BJ (cell line): ENCODE measurements around the gene DTNB. TPM values are rescaled to one million over a fixed set of nuclear protein-coding genes. Genes with fewer than 3 reads are reported as not detected.

ENCODE experiments used
- CTCF ChIA-PET: fragments of 350-600 bp; formaldehyde crosslinking; extraction: SDS; loops from one replicate; lab custom pipeline; 2021; ENCODE audit warnings: antibody characterized with exemption, inconsistent platforms; lab: Yijun Ruan, JAX
- POLR2A ChIA-PET: fragments of 300-600 bp; sonication (Branson Sonifier 250); formaldehyde crosslinking; extraction: SDS; loops from one replicate; lab custom pipeline; 2021; ENCODE audit warnings: antibody characterized with exemption; lab: Charles Lee
- DNase-seq: peaks from one replicate; pipeline ENCODE4 v3.0.0-alpha.2; 2011; ENCODE audit warnings: low read depth
- H3K27me3 ChIP-seq: 2 replicates; pipeline ENCODE4 v1.6.0; 2011; ENCODE audit warnings: low read length; ENCODE audit not compliant: control insufficient read depth, insufficient read depth
- H3K36me3 ChIP-seq: 2 replicates; pipeline ENCODE4 v1.5.1; 2011; ENCODE audit warnings: low read length; ENCODE audit not compliant: control insufficient read depth, insufficient read depth
- H3K4me3 ChIP-seq: 2 replicates; pipeline ENCODE4 v1.5.1; 2011; ENCODE audit warnings: low read depth, mild to moderate bottlenecking, control low read depth, low read length
- CTCF ChIP-seq: IDR thresholded peaks from 2 replicates; pipeline ENCODE4 v1.5.1; 2011; ENCODE audit warnings: low read depth, mild to moderate bottlenecking, control low read depth, inconsistent platforms, low read length, moderate library complexity; ENCODE audit not compliant: insufficient read depth
- polyA plus RNA-seq: library from polyadenylated mRNA; depleted of rRNA; stranded (reverse); fragments of >200 nt; gene quantifications from 2 replicates; pipeline ENCODE4 v1.2.3, GENCODE V29; 2011

DTNB gene
- polyA plus RNA-seq, 1 experiment: 7.7 TPM

- TF ChIP-seq CTCF: no peak
- no peak for DNase-seq
- Histone ChIP-seq H3K27me3 (no peaks in the 10 kb centered on the region; the same call in 1 of the 2 replicates), H3K36me3 (no peaks in the 10 kb centered on the region), H3K4me3 (no peak overlapping the region)
- ChIA-PET CTCF (interaction anchor here (1.1 to 4.8 kb wide), 6 partner anchors 9 to 176 kb away, joined by 3 to 41 read pairs (median 10); no protein-coding TSS in a partner anchor), POLR2A (no interaction called here)
Observed at GRCh38 chr2:25377822-25378421, 295.5 kb downstream of the DTNB start.

- ChIA-PET POLR2A (no interaction called here), CTCF (interaction anchor here (0.6 to 4.8 kb wide), 19 partner anchors 10 to 288 kb away, joined by 3 to 41 read pairs (median 4); no protein-coding TSS in a partner anchor)
- Histone ChIP-seq H3K36me3 (no peaks in the 10 kb centered on the region), H3K27me3 (no peaks in the 10 kb centered on the region; the same call in none of the 2 replicates), H3K4me3 (peak overlapping the region; percentile 5; the same call in 1 of the 2 replicates)
- TF ChIP-seq CTCF: peak; percentile 67
- DNase-seq: peak; percentile 26
Observed at GRCh38 chr2:25376750-25377621, 296.4 kb downstream of the DTNB start.

GRCh38 chr2:25375989-25376545 lies 297.3 kb downstream of the DTNB start:
- H3K36me3 ChIP-seq: no peaks in the 10 kb centered on the region
- H3K4me3 ChIP-seq: no peak overlapping the region
- no peak for TF ChIP-seq CTCF
- DNase-seq: no peak
- H3K27me3 ChIP-seq: no peaks in the 10 kb centered on the region; the same call in none of the 2 replicates
- ChIA-PET CTCF (interaction anchor here (0.7 to 4.8 kb wide), 18 partner anchors 9 to 289 kb away, joined by 3 to 41 read pairs (median 4); no protein-coding TSS in a partner anchor), POLR2A (no interaction called here)

- TF ChIP-seq CTCF: no peak
- DNase-seq: no peak
- ChIA-PET CTCF (interaction anchor here (0.7 to 4.8 kb wide), 14 partner anchors 9 to 289 kb away, joined by 3 to 41 read pairs (median 4); no protein-coding TSS in a partner anchor), POLR2A (no interaction called here)
- H3K36me3 ChIP-seq: no peaks in the 10 kb centered on the region
- H3K27me3 ChIP-seq: no peaks in the 10 kb centered on the region; the same call in none of the 2 replicates
- no peak overlapping the region for H3K4me3 ChIP-seq
Observed at GRCh38 chr2:25375371-25375988, 297.9 kb downstream of the DTNB start.
